HG03575 (cell line): ENCODE results near the gene MYO5A.
"Not testable (repeated sequence)": the region's sequence is repeated elsewhere in the genome, so short reads cannot be mapped to it uniquely, and the experiment has no call there.

Source experiments
- ATAC-seq: cut with Tn5 transposase; IDR thresholded peaks from one replicate; pipeline ENCODE4 v1.9.1; 2021; ENCODE audit not compliant: unreplicated experiment, insufficient number of reproducible peaks, low FRiP score; ENCODE audit errors: extremely low read depth

Gene MYO5A

GRCh38 chr15:52287114-52287513 lies 241.6 kb downstream of the MYO5A start:
- ATAC-seq: no peak

GRCh38 chr15:52285941-52286340 lies 242.7 kb downstream of the MYO5A start:
- ATAC-seq: not testable (repeated sequence)

- ATAC-seq: no peak
These were observed 244.5 kb downstream of the MYO5A start for GRCh38 chr15:52284164-52284563.

GRCh38 chr15:52283281-52283680 lies 245.4 kb downstream of the MYO5A start:
- ATAC-seq: no peak

GRCh38 chr15:52282418-52282817 lies 246.3 kb downstream of the MYO5A start:
- ATAC-seq: no peak

- ATAC-seq: no peak
These were observed 247.3 kb downstream of the MYO5A start for GRCh38 chr15:52281085-52282035.

GRCh38 chr15:52280326-52281084 lies 248.2 kb downstream of the MYO5A start:
- ATAC-seq: no peak

- ATAC-seq: no peak
These were observed 249.9 kb downstream of the MYO5A start for GRCh38 chr15:52278636-52279367.

- no peak for ATAC-seq
These were observed 250.5 kb downstream of the MYO5A start for GRCh38 chr15:52278135-52278534.

GRCh38 chr15:52277575-52277974 lies 251.1 kb downstream of the MYO5A start:
- ATAC-seq: no peak

GRCh38 chr15:52276256-52276770 lies 252.4 kb downstream of the MYO5A start:
- ATAC-seq: no peak

- ATAC-seq: no peak
These were observed 265.0 kb downstream of the MYO5A start for GRCh38 chr15:52263563-52264282.

- no peak for ATAC-seq
These were observed 266.3 kb downstream of the MYO5A start for GRCh38 chr15:52262364-52262763.

- ATAC-seq: peak; percentile 97
These were observed 267.0 kb downstream of the MYO5A start for GRCh38 chr15:52261498-52262242.

GRCh38 chr15:52261026-52261425 lies 267.7 kb downstream of the MYO5A start:
- no peak for ATAC-seq

GRCh38 chr15:52259503-52259902 lies 269.2 kb downstream of the MYO5A start:
- no peak for ATAC-seq

- ATAC-seq: no peak
These were observed 270.2 kb downstream of the MYO5A start for GRCh38 chr15:52258461-52258860.

GRCh38 chr15:52257734-52258062 lies 271.0 kb downstream of the MYO5A start:
- no peak for ATAC-seq
